GM19452 (cell line): Measurements from ENCODE around the gene SLC47A1.
"Not testable (repeated sequence)": the region's sequence is repeated elsewhere in the genome, so short reads cannot be mapped to it uniquely, and the experiment has no call there.

Experiments
- ATAC-seq: cut with Tn5 transposase; IDR thresholded peaks from one replicate; pipeline ENCODE4 v1.9.1; 2021; ENCODE audit not compliant: unreplicated experiment

Gene SLC47A1

GRCh38 chr17:19519388-19520291 is 14.0 kb upstream of the SLC47A1 start:
- ATAC-seq: not testable (repeated sequence)

- ATAC-seq: no peak
These were observed 13.0 kb upstream of the SLC47A1 start for GRCh38 chr17:19520641-19521040.

- no peak for ATAC-seq
These were observed 10.0 kb upstream of the SLC47A1 start for GRCh38 chr17:19523690-19524089.

- ATAC-seq: not testable (repeated sequence)
These were observed 6.7 kb upstream of the SLC47A1 start for GRCh38 chr17:19526950-19527349.

GRCh38 chr17:19531780-19532501 is 1.7 kb upstream of the SLC47A1 start:
- no peak for ATAC-seq

- no peak for ATAC-seq
These were observed 477 bp upstream of the SLC47A1 start for GRCh38 chr17:19533036-19533717.

GRCh38 chr17:19534562-19535149 is 1.0 kb downstream of the SLC47A1 start:
- no peak for ATAC-seq

GRCh38 chr17:19537111-19537510 is 3.5 kb downstream of the SLC47A1 start:
- no peak for ATAC-seq

GRCh38 chr17:19538095-19539039 is 4.7 kb downstream of the SLC47A1 start:
- ATAC-seq: no peak

- ATAC-seq: no peak
These were observed 5.4 kb downstream of the SLC47A1 start for GRCh38 chr17:19539040-19539399.

GRCh38 chr17:19539841-19540311 is 6.2 kb downstream of the SLC47A1 start:
- no peak for ATAC-seq

GRCh38 chr17:19540706-19541370 is 7.2 kb downstream of the SLC47A1 start:
- ATAC-seq: no peak

- ATAC-seq: no peak
These were observed 7.8 kb downstream of the SLC47A1 start for GRCh38 chr17:19541445-19541844.

- no peak for ATAC-seq
These were observed 8.6 kb downstream of the SLC47A1 start for GRCh38 chr17:19542247-19542646.

- no peak for ATAC-seq
These were observed 10.7 kb downstream of the SLC47A1 start for GRCh38 chr17:19544366-19544765.

GRCh38 chr17:19546289-19547065 is 12.8 kb downstream of the SLC47A1 start:
- no peak for ATAC-seq

- no peak for ATAC-seq
These were observed 16.3 kb downstream of the SLC47A1 start for GRCh38 chr17:19549746-19550623.

- no peak for ATAC-seq
These were observed 17.5 kb downstream of the SLC47A1 start for GRCh38 chr17:19551165-19551564.
